Measurements from ENCODE around the gene MSI2. TPM values are rescaled to one million over a fixed set of nuclear protein-coding genes. Genes with fewer than 3 reads are reported as not detected.

MSI2 gene
- total and polyA plus RNA-seq, 7 donors, result 37.6 to 133 (median 87.1) TPM

GRCh38 chr17:57234061-57234738, 22.1 kb upstream of the MSI2 start:
- Histone ChIP-seq H3K27ac (no peak overlapping the region), H3K36me3 (ENCODE audit: insufficient read depth in 1 of 2, low read depth in 1 of 2) (no peaks in the 10 kb centered on the region), H3K4me3 (no peak overlapping the region), H3K9me3 (no peaks in the 10 kb centered on the region), H3K27me3 (ENCODE audit: insufficient read depth in 3 of 3, low read length in 2 of 3) (no peaks in the 10 kb centered on the region), H3K4me1 (no peaks in the 10 kb centered on the region)
- DNase-seq (no peak), ATAC-seq (no peak)
- intact Hi-C loops (cut with DNase I), result no loop called here
- 62 to 73% (median 66%) methylated on average over 2 of the region's 2 CpGs for WGBS, 3 donors
- TF ChIP-seq CTCF (IDR thresholded peaks at IDR 0.05), result no peak

DNA sequence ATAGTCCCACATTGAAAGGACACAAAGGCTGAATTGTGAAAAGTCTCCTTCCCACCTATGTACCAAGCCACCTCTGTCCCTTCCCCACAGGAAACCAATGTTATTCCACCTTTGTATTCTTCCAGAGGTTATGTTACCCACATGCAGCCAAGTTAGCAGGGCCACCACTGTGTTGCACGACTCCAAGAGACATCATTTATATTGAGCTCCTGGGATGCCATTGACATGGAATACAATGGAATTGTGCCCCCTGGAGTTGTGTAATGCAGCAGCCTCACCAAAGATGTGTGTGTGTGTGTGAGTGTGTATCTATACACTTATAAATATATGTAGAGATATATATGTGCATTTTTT, 21.6 kb upstream of the MSI2 start:
- Histone ChIP-seq H3K9me3 (no peaks in the 10 kb centered on the region), H3K27me3 (ENCODE audit: insufficient read depth in 3 of 3, low read length in 2 of 3) (no peaks in the 10 kb centered on the region), H3K4me3 (no peak overlapping the region), H3K27ac (no peak overlapping the region), H3K36me3 (ENCODE audit: insufficient read depth in 1 of 2, low read depth in 1 of 2) (no peaks in the 10 kb centered on the region), H3K4me1 (no peaks in the 10 kb centered on the region)
- ATAC-seq (no peak), DNase-seq (no peak)
- intact Hi-C loops (cut with DNase I), result no loop called here
- no peak for TF ChIP-seq CTCF (IDR thresholded peaks at IDR 0.05)
- 22 to 27% (median 26%) methylated on average over 1 of the region's 1 CpG for WGBS, 3 donors

GRCh38 chr17:57235124-57235523, 21.2 kb upstream of the MSI2 start:
- DNase-seq (no peak), ATAC-seq (no peak)
- Histone ChIP-seq H3K27ac (no peak overlapping the region), H3K36me3 (ENCODE audit: insufficient read depth in 1 of 2, low read depth in 1 of 2) (no peaks in the 10 kb centered on the region), H3K4me3 (no peak overlapping the region), H3K9me3 (no peaks in the 10 kb centered on the region), H3K4me1 (no peaks in the 10 kb centered on the region), H3K27me3 (ENCODE audit: insufficient read depth in 3 of 3, low read length in 2 of 3) (no peaks in the 10 kb centered on the region)
- TF ChIP-seq CTCF (IDR thresholded peaks at IDR 0.05), result no peak
- WGBS, 3 donors, result 83 to 87% (median 84%) methylated on average over 6 of the region's 6 CpGs
- intact Hi-C loops (cut with DNase I), result no loop called here

GRCh38 chr17:57236686-57237299, 19.5 kb upstream of the MSI2 start:
- TF ChIP-seq CTCF (IDR thresholded peaks at IDR 0.05), result no peak
- ATAC-seq, result no peak

More at GRCh38 chr17:57236686-57237299, 19.5 kb upstream of the MSI2 start:
- intact Hi-C loops (cut with DNase I), result no loop called here
- Histone ChIP-seq H3K9me3 (no peaks in the 10 kb centered on the region), H3K27ac (no peak overlapping the region), H3K36me3 (ENCODE audit: insufficient read depth in 1 of 2, low read depth in 1 of 2) (no peaks in the 10 kb centered on the region), H3K4me1 (peaks cover 3% of the 10 kb centered on the region), H3K27me3 (ENCODE audit: insufficient read depth in 3 of 3, low read length in 2 of 3) (no peaks in the 10 kb centered on the region), H3K4me3 (no peak overlapping the region)
- no peak for DNase-seq
- 86 to 89% (median 88%) methylated on average over 5 of the region's 5 CpGs for WGBS, 3 donors

All from psoas muscle (tissue), 8 donors.